HG02938 (cell line): ENCODE data around the gene PEAR1.

ENCODE experiments used
- ATAC-seq: cut with Tn5 transposase; IDR thresholded peaks from one replicate; pipeline ENCODE4 v1.9.1; 2021; ENCODE audit warnings: mild to moderate bottlenecking, moderate library complexity; ENCODE audit not compliant: unreplicated experiment

Gene PEAR1

DNA sequence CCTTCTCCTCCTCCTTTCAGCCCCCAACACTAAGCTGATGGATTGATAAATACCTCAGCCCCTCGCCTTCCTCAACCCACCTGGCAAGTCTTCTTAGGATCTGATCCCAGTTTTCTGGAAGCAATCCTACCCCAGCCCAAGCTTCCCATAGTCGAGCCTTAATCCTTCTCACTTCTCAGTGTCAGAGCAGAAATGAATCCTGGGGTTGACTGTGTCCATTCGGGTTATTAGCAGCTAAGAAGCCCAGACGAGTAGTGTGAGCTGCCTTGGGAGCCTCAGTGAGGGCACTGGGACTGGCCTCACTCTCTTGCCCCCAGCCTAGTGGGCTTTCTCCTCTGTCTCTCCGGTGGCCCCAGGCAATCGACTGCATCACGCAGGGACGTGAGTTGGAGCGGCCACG lies 12.4 kb upstream of the PEAR1 start:
- ATAC-seq = no peak

DNA sequence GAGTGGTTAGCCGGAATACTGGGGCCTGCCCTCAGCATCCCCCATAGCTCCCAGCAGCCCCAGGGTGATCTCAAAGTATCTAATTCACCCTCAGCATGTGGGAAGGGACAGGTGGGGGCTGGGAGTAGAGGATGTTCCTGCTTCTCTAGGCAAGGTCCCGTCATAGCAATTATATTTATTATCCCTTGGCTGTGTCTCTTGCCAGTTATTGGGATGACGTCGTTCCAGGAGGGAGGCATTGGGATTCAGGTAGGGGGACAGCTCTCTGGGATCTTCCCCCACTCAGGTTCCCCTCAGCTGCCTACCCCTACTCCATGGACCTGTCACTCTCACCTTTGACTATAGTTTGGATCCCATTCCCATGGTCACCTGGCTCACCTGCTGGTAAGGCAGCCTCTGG lies 11.9 kb upstream of the PEAR1 start:
- ATAC-seq = no peak

DNA sequence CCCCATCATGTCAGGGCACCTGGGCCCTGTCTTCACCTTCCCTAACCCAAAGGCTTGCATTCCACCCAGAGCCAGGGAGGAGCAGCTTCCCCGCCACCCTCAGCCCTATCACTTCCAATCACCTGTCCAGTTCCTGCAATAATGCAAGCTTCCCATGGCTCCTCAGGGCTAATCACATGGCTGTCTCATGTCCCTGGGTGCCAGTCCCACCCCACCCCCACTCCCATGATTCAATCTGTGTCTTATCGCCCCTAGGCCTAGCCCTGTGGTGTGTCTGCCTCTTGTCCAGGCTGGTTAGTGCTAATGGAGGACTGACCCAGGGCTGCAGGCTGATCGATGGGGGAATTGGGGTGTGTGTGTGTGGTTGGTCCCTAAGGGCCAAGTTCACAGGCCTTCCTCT lies 11.0 kb upstream of the PEAR1 start:
- ATAC-seq = no peak

DNA sequence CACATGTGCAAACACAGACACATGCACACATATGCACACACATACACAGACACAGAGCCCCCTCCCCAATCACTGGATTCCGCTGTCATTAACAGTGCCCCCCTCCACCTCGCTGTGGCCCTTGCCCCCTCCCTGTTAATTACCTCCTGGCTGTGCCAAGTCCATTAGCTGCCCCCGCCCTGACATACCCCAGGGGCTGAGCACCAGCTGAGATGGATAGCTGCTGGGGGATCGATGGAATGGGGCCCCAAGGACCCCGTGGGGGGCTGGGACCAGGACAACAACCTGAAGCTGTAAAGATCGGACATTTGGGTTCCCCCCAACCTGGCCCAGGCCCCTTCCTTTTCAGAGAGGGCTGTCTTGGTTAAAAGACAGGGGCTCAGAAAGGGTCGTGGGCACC lies 9.6 kb upstream of the PEAR1 start:
- ATAC-seq = no peak

DNA sequence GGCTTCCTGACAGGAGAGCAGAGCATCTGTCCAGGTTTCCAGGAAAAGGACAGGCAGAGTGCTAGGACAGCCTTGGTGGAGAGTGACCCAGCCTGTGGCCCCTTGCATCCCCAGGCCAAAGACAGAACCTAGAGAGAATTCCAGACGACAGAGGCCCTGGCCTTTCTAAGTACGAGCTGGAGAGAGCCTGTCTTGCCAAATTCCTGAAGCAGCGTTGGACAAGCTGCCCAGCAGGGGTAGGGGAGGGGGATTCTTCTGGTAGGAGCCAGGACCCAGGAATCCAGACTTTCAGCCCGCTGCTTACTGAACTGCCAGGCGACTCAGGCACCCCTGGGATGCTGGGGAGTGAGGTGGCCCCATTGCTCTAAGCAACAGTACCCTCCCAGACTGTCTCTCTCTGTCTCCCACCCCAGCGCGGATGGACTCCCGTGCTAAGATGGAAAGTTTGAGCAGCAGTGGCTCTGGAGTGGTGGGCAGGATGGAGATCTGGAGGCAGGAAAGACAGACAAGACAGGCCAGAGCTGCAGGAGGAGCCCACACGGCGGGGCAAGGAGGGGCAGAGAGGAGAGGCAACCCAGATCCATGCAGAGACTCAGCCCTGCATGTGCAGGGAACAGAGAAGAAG lies 8.8 kb upstream of the PEAR1 start:
- ATAC-seq = no peak

DNA sequence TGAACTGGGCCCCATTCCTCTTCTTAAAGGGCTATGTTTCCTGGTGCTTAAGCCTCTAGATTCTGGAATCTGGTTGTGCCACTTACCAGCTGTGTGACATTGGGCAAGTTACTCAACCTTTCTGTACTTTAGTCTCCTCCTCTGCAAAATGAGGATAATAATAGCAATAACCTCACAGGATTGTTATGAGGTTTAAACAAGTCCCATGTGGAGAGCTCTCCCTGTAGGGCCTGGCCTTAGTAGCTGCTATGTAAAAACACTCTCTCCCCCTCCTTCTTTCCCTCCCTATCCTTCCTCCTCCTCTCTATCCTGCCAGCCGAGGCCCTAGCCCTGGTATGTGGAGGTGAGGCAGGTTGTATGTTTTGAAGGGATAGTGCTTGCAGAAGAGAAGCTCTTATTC lies 8.2 kb upstream of the PEAR1 start:
- ATAC-seq = no peak

DNA sequence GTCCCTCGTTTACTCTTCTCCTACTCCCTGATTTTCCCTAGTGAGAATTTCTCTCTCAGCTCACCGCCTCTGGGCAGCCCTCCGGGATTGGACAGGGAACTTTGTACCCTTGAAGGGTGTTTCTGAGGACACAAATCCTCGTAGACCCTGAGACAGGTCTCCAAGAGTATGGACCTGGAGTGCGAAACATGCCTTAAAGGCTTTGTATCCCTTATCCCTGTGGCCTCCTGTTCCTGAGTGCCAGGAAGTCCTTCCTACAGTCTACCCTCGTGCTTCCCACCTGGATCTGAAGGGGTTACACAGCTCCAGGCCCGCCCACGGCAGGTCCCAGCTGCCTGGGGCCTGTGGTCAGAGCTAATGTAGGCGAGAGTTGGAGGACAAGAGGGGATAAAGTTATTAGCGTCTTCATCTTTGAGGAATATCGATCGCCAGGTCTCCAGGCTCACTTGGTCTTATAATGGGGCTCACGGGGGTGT lies 7.6 kb upstream of the PEAR1 start:
- ATAC-seq = no peak

DNA sequence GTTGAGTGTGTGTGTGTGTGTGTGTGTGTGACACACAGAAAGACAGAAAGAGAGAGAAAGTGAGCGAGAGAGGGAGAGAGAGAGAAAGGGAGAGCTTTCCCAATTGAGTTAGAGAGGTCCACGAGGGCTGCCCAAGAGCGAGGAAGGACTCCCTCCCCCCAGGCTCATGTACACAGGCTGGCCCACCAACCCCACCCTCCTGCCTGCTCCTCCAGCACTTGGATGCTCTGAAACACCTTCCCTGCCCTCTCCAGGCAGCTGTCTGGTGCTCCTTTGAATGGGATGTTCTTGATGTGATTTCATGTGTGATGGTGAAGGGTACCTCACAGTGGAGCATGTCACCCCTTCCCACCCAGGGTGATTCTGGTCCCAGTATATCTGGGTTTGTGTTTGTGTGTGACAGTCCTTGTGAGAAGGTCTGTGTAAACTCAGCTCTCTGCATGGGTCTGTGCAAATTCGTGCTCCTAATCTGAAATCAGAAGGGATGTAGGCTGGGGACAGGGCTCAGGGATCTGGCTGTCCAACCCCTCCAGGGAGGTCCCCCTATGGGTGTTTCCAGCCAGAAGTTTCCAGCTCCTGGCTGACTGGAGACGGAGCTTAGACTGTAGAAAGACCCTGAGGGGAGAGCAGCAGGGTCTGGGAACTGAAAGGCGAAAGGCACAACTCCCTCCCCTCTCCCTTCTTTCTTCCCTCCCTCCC lies 6.8 kb upstream of the PEAR1 start:
- no peak for ATAC-seq

DNA sequence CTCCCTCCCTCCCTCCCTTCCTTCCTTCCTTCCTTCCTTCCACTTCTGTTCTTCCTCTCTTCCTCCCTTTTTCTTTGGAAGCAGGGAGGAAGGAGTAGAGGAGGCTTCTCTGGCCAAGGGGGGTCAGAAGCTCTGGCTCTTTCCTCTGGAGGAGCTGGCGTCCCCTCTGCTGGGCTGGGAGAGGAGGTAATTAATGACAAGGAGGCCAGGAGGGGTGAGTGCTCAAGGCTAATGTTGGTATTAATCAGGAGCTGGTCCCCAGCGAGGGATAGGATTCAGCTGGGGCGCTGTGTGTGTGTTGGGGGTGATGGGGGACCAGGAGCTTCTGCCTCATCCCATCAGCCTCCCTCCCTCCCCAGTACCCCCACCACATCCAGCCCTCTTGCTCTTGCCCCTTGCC lies 6.2 kb upstream of the PEAR1 start:
- ATAC-seq = no peak

DNA sequence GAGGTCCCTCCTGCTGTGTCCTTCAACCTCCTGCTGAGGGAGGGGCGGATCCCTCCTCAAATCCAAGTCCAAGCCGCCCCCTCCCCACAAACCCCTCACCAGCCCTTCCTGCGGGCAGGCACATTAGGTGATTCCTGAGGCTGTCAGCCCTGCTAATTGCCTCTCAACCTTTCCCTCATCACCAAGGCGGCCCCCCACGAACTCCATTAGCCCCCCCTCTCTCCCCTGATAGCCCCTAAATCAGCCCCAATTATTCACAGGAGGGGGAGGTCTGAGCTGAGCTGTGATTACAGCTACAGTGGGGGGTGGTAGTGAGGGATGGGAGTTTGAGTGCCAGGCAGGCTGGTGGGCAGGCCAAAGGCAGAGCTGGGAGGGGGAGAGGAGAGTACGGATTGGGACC lies 5.8 kb upstream of the PEAR1 start:
- no peak for ATAC-seq

DNA sequence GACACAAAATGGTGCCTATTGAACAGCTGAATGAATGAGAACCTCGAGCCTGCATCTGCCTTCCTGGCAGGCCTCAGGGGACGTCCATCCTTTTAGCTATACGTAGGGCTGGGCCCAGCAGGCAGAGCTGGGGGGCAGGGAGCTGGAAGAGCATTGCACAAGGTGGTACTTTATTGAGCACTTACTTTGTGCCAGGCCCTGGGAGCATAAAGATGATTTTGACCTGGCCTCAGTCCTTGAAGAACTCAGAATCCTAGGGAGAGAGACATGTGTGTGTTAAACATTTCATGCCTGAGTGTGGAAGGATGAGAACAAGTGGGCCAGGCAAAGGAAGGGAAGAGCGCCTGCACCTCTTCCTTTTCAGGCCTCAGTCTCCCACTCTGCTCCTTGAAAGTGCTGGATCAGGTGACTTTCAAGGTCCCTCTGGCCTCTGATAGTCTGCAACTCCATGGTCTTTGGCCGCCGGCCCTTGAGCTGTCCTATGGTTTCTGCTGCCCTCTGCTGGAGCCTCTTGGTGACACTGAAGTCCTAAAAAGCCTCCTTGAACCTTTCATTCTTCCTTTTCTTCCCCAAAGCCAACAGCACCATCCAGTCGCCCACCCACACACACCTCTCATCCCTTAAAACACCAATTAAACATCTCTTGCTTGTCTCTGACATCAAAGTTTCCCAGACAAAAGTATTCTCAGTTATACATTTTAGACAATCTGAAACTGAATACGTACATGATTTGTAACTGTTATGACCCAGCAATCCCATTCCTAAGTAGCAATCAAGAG lies 3.5 kb upstream of the PEAR1 start:
- ATAC-seq = no peak

DNA sequence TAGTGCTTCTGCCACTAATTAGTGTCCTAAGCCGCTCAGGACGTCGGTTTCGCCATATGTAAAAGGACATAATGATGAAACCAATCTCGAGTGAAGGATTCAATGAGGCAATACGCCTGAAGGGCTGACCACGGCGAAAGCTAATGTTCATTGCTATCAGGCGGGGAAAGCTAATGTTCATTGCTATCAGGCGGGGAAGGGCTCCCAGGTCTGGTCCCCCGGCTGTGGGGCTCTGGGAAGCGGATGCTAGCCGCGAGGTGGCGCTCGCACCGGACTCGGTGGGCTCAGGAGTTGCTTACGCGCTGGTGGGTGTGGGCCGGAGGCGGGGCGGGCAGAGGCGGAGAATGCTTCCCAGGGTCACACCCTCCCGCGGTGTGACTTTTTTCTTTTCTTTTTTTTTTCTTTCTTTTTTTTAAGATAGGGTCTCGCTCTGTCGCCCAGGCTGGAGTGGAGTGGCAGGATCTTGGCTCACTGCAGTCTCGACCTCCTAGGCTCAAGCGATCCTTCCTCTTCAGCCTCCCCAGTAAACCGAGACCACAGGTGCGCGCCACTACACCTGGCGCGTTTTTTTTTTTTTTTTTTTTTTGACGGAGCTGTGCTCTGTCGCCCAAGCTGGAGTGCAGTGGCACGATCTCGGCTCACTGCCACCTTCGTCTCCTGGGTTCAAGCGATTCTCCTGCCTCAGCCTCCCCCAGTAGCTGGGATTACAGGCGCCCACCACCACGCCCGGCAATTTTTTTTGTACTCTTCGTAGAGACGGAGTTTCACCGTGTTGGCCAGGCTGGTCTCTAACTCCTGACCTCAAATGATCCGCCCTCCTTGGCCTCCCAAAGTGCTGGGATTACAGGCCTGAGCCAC lies 1.1 kb upstream of the PEAR1 start:
- no peak for ATAC-seq

DNA sequence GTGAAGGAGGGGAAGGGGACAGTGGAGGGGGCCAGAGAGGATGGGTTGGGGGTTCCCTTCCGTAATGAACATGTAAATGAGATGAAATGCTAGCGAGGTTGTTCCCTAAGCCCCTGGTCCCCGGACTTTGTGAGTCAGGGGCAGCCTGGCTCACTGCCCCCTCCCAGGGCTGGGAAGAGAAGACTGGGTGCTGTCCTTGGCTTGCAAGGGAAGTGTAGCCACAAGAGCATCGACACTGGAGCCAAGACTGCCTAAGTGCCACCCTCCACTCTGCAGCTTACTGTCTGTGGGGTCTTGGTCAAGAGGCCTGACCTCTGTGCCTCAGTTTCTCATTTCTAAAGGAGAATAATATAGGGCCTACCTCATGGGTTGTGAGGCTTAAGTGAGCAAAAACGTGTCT lies 483 bp downstream of the PEAR1 start:
- ATAC-seq = no peak

DNA sequence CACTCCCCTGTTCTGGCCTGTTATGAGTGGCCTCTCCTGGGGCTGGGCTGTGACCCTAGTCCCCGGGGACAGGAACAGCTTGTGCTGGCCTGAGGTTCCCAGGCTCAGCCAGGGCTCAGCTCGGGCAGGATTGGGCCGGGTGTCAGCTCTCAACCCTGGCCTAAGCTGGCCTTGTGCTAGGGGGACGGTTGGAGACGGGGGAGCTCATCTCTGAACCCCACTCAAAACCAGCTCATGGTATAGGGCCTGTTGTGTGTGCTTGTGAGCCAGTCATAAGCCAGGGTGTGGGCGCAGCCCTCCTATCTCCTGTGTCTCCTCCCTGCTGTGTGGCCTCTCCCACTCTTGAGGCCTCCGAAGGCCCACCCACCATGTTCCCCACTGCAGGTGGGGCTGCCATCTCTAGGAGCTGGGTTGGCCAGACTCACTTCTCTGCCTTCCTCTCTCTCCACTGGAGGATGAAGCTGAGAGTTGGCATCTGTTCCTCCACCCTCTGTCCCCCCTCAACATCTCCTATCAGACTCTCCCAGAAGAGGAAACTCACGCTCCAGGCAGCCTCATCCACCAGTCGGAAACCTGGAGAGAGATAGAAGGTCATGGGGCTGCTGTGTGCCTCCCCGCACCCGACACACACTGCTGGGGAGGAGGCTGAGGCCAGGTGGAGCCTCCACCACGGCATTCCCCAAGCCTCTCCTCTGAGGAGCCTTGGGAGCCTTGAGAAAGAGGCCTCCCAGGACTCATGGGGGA lies 1.4 kb downstream of the PEAR1 start:
- ATAC-seq = no peak

DNA sequence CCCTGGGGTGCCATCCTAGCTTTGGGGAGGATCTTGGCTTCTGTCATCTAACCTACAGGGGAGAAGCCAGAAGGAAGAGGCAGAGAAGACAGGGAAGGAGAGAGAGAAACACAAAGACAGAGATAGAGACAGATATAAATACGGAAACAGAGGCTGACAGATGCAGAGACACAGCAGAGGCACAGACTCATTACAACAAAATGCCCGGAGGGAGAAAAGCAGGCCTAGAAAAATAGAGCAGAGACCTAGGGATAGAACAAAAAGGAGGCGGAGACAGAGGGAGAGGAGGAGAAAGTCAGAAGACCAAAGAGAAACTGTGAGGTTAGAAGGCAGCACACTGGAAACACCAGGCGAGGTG lies 1.9 kb downstream of the PEAR1 start:
- no peak for ATAC-seq

DNA sequence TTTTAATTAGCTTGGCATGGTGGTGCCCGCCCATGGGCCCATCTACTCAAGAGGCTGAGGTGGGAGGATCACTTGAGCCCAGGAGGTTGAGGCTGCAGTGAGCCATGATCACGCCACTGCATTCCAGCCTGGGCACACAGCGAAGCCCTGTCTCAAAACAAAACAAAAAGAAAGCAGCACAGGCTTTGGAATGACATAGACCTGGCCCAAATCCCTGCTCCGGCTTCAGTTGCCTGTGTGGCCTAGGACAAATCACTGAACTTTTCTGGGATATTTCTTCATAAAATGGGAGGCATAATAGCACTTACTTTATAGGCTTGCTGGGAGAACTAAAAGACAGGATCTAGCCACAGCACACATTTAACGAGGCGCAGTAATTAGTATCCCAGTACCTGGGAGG lies 2.4 kb downstream of the PEAR1 start:
- ATAC-seq = no peak

DNA sequence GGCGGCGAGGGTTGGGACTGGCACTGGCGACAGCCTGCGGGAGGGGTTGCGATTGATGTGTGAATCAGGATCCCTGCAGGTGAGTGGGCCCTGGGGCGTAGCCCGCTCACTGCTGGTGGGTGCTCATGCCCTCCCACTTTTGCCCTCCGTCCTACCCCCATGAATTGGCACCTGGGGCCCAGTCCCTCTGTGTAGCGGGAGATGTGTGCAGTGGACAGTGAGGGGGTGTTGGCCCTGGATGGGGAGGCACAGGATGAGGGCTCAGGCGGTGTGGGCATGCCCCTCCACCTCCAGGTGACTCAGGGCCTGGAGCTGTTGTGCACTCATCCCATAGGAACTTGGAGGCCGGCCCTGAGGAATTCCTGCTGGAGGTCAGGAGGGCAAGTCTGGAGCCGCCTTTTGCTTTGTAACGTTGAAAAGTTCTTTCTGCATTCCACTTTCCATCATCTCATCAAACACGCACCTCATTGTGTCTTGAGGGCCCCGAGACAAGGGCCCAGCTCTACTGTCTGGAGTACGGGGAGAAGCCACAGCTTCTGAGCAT lies 3.0 kb downstream of the PEAR1 start:
- ATAC-seq = no peak

DNA sequence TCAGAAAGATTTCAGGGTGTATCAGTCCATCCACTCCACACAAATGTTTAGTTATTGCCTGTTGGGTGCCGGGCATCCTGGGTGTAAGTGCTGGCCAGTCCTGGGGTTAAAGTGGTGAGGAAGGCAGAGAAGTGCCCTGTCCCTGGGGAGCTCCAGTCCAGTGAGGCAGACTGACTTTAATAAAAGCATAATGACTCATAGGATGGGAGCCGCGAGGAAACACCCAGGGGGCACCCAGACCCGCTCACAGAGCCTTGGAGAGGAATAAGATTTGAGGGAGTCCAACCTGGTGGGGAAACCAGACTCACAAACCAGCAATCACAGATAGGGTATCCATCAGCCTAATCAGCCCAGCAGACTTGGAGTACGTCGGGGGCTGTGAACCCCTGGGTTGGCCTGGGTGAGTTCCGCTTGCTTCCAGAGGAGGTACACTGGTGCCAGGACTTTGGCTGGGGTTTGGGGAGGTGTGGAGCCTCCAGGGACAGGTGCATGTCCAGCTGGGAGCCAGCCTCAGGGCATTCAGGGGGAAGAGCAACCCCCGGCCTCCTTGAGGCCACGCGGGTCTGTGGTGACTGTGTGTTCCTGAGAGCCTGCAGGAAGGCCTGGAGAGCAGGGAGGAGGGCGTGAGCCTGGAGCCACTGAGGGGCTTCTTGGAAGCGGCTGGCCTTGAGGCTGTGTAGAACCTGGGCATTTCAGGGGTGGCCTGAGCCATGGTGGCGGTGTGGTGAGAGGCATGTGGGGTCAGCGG lies 3.7 kb downstream of the PEAR1 start:
- no peak for ATAC-seq

DNA sequence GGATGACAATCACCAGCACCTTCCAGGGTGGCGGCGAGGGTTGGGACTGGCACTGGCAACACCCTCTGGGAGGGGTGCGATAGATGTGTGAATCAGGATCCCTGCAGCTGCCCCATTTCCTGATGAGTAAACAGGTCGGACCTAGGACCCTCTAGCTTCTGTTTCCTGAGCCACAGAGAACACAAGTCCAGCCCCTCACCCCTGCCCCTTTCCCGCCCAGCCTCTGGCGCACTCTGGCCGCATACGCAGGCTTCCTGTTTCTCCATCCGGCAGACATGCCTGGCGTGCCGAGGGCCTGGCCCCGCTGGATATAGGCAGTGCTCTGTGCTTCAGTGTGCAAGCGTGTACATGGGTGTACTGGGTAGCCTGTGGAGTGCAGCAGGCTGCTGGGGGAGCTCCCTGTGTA lies 4.6 kb downstream of the PEAR1 start:
- ATAC-seq = no peak
